ENCODE measurements around the gene CDH11.

GRCh38 chr16:64969221-64969620 lies 152.6 kb downstream of the CDH11 start:
- no peak for TF ChIP-seq CTCF (conservative IDR thresholded peaks at IDR 0.05; ENCODE audit: low read depth, low read length)
- 0 out of 2 replicates have a peak, but pooled peaks have one; percentile 18 for TF ChIP-seq CEBPB (IDR thresholded peaks at IDR 0.05; ENCODE audit: low read depth, low read length)
